ENCODE measurements around the gene BTN2A1. TPM values are rescaled to one million over a fixed set of nuclear protein-coding genes. Genes with fewer than 3 reads are reported as not detected.

BTN2A1 gene
- total and polyA plus RNA-seq, 9 of the 15 experiments (the other 6 are each of a cell fraction or from before 2014, with no cell fraction given): 6.7 to 22.1 (median 16.4) TPM

DNA sequence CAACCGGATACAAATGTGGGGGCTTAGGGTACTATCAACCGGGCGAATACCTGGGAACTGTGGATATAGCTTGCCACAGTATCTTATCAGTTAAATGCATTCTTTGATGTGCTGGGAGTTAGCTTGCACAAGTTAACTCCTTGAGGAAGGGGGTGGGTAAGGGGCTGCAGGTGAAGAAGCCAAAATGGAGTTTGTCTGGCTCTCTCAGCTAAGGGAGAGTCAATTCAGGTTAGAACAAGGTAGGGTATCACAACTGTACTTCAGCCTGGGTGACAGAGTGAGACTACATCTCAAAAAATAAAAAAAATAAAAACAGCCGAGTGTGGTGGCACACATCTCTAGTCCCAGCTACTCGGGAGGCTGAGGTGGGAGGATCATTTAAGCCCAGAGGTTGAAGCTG is 33.8 kb downstream of the BTN2A1 start (continued):
- TF ChIP-seq, protein P1, sequence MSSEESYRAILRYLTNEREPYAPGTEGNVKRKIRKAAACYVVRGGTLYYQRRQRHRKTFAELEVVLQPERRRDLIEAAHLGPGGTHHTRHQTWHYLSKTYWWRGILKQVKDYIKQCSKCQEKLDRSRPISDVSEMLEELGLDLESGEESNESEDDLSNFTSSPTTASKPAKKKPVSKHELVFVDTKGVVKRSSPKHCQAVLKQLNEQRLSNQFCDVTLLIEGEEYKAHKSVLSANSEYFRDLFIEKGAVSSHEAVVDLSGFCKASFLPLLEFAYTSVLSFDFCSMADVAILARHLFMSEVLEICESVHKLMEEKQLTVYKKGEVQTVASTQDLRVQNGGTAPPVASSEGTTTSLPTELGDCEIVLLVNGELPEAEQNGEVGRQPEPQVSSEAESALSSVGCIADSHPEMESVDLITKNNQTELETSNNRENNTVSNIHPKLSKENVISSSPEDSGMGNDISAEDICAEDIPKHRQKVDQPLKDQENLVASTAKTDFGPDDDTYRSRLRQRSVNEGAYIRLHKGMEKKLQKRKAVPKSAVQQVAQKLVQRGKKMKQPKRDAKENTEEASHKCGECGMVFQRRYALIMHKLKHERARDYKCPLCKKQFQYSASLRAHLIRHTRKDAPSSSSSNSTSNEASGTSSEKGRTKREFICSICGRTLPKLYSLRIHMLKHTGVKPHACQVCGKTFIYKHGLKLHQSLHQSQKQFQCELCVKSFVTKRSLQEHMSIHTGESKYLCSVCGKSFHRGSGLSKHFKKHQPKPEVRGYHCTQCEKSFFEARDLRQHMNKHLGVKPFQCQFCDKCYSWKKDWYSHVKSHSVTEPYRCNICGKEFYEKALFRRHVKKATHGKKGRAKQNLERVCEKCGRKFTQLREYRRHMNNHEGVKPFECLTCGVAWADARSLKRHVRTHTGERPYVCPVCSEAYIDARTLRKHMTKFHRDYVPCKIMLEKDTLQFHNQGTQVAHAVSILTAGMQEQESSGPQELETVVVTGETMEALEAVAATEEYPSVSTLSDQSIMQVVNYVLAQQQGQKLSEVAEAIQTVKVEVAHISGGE (CRISPR knock-in tag; IDR thresholded peaks at IDR 0.05): peak in 1 of 3 experiments; percentile 45; a peak in 1 of 6 replicates
- TF ChIP-seq ZBTB33 (CRISPR knock-in tag; IDR thresholded peaks at IDR 0.05) (no peak), MBD2 (IDR thresholded peaks at IDR 0.05; ENCODE audit: borderline replicate concordance, low read depth) (no peak), ZKSCAN8 (CRISPR knock-in tag; IDR thresholded peaks at IDR 0.05) (0 out of 2 replicates have a peak, but pooled peaks have one; percentile 38), KAT8 (IDR thresholded peaks at IDR 0.05; ENCODE audit: low read depth) (no peak), SMAD4 (CRISPR knock-in tag; conservative IDR thresholded peaks at IDR 0.05) (peak; percentile 71), MEF2D (tag; conservative IDR thresholded peaks at IDR 0.05; ENCODE audit: low read depth) (peak; percentile 79), PRPF4 (IDR thresholded peaks at IDR 0.05; ENCODE audit: insufficient read depth, low read depth, low read length, poor library complexity, severe bottlenecking) (no peak), BMI1 (IDR thresholded peaks at IDR 0.05; ENCODE audit: low read length) (no peak), PHB (CRISPR knock-in tag; IDR thresholded peaks at IDR 0.05) (no peak), ZNF583 (CRISPR knock-in tag; IDR thresholded peaks at IDR 0.05) (peak; percentile 86; the same call in 1 of the 2 replicates), ZNF143 (CRISPR knock-in tag; IDR thresholded peaks at IDR 0.05) (no peak), PTRF (tag; IDR thresholded peaks at IDR 0.05) (peak; percentile 80), ZNF449 (CRISPR knock-in tag; IDR thresholded peaks at IDR 0.05) (0 out of 2 replicates have a peak, but pooled peaks have one; percentile 59), ZNF79 (CRISPR knock-in tag; IDR thresholded peaks at IDR 0.05; ENCODE audit: low read depth) (peak; percentile 58; the same call in 1 of the 2 replicates), MAFG (tag; conservative IDR thresholded peaks at IDR 0.05) (peak; percentile 17; the same call in 1 of the 2 replicates)
- TF ChIP-seq, protein P2, sequence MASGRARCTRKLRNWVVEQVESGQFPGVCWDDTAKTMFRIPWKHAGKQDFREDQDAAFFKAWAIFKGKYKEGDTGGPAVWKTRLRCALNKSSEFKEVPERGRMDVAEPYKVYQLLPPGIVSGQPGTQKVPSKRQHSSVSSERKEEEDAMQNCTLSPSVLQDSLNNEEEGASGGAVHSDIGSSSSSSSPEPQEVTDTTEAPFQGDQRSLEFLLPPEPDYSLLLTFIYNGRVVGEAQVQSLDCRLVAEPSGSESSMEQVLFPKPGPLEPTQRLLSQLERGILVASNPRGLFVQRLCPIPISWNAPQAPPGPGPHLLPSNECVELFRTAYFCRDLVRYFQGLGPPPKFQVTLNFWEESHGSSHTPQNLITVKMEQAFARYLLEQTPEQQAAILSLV (tag; IDR thresholded peaks at IDR 0.05): peak; percentile 59; the same call in 1 of the 2 replicates
